GM18519 (cell line): ENCODE results near the gene ERFL.

Experiments
- ATAC-seq: cut with Tn5 transposase; IDR thresholded peaks from one replicate; pipeline ENCODE4 v1.9.1; 2021; ENCODE audit warnings: mild to moderate bottlenecking, moderate library complexity; ENCODE audit not compliant: unreplicated experiment, low FRiP score

The ERFL gene

GRCh38 chr19:41928754-41929535 lies 696 bp upstream of the ERFL start:
- no peak for ATAC-seq

- no peak for ATAC-seq
Observed at GRCh38 chr19:41927497-41928192, 604 bp downstream of the ERFL start.

- no peak for ATAC-seq
Observed at GRCh38 chr19:41926763-41927496, 1.3 kb downstream of the ERFL start.

GRCh38 chr19:41926028-41926762 lies 2.1 kb downstream of the ERFL start:
- ATAC-seq = no peak

- no peak for ATAC-seq
Observed at GRCh38 chr19:41925208-41926003, 2.8 kb downstream of the ERFL start.

- no peak for ATAC-seq
Observed at GRCh38 chr19:41924151-41925145, 3.8 kb downstream of the ERFL start.

- no peak for ATAC-seq
Observed at GRCh38 chr19:41923045-41923788, 5.0 kb downstream of the ERFL start.

GRCh38 chr19:41922585-41922984 lies 5.7 kb downstream of the ERFL start:
- ATAC-seq = no peak

GRCh38 chr19:41921577-41922576 lies 6.4 kb downstream of the ERFL start:
- no peak for ATAC-seq

- no peak for ATAC-seq
Observed at GRCh38 chr19:41920882-41921576, 7.2 kb downstream of the ERFL start.

- ATAC-seq = no peak
Observed at GRCh38 chr19:41919948-41920712, 8.1 kb downstream of the ERFL start.

- no peak for ATAC-seq
Observed at GRCh38 chr19:41918653-41919244, 9.5 kb downstream of the ERFL start.

GRCh38 chr19:41918095-41918494 lies 10.2 kb downstream of the ERFL start:
- no peak for ATAC-seq

GRCh38 chr19:41917676-41918075 lies 10.6 kb downstream of the ERFL start:
- no peak for ATAC-seq

GRCh38 chr19:41915776-41916414 lies 12.4 kb downstream of the ERFL start:
- ATAC-seq = no peak
